ENCODE measurements around the gene ADGRG4. TPM values are rescaled to one million over a fixed set of nuclear protein-coding genes. Genes with fewer than 3 reads are reported as not detected.

ADGRG4 gene
- total RNA-seq, 1 experiment from 2014 or later = not detected

GRCh38 chrX:136464589-136464988 is 163.8 kb downstream of the ADGRG4 start:
- no peak overlapping the region for H2AFZ ChIP-seq (ENCODE audit: low read length)
- no peaks in the 10 kb centered on the region for H3K36me3 ChIP-seq (ENCODE audit: insufficient read depth, low read length)
- H3K9me3 ChIP-seq (ENCODE audit: low read length) = no peaks in the 10 kb centered on the region
- H3K9ac ChIP-seq (ENCODE audit: low read length) = no peak overlapping the region
- no peak overlapping the region for H3K27ac ChIP-seq (ENCODE audit: low read length)
- H3K4me1 ChIP-seq (ENCODE audit: low read length) = no peaks in the 10 kb centered on the region
- H3K4me2 ChIP-seq (ENCODE audit: low read depth, low read length, poor library complexity, severe bottlenecking) = no peak overlapping the region
- H3K79me2 ChIP-seq (ENCODE audit: low read length) = no peaks in the 10 kb centered on the region
- no peaks in the 10 kb centered on the region for H3K9me2 ChIP-seq (replicated peaks; ENCODE audit: insufficient read depth, low read length)
- no peak overlapping the region for H3K4me3 ChIP-seq (ENCODE audit: low read length)
- H4K20me1 ChIP-seq (ENCODE audit: insufficient read depth, low read depth, low read length) = no peaks in the 10 kb centered on the region
- no peak for DNase-seq
- H3K27me3 ChIP-seq (ENCODE audit: low read length) = no peaks in the 10 kb centered on the region

Other genes with a start within 250 kb of the ADGRG4 start
- gene FHL1, start 153.4 kb upstream of the ADGRG4 start, total RNA-seq (2014; rRNA removed; shearing (Covaris generic); ENCODE audit: low replicate concordance) = not detected in 2 replicates
- gene MAP7D3, start 49.6 kb upstream of the ADGRG4 start, total RNA-seq (2014; rRNA removed; shearing (Covaris generic); ENCODE audit: low replicate concordance) = 25.3 and 27.2 TPM in 2 replicates
- gene BRS3, start 187.0 kb downstream of the ADGRG4 start, total RNA-seq (2014; rRNA removed; shearing (Covaris generic); ENCODE audit: low replicate concordance) = not detected in 2 replicates
- gene HTATSF1, start 196.6 kb downstream of the ADGRG4 start, total RNA-seq (2014; rRNA removed; shearing (Covaris generic); ENCODE audit: low replicate concordance) = 25.3 and 48.1 TPM in 2 replicates
- gene VGLL1, start 231.3 kb downstream of the ADGRG4 start, total RNA-seq (2014; rRNA removed; shearing (Covaris generic); ENCODE audit: low replicate concordance) = not detected in 2 replicates

Data from Karpas-422 (cell line).